Ovary (tissue), 3 donors: ENCODE results near the gene EPAS1.

Experiments
- CTCF ChIP-seq, 3 donors: fragments of 450-650 bp in 2 of 3; fragments of 200-600 bp in 1 of 3; IDR thresholded peaks; one replicate each; pipeline versions ENCODE4 v1.5.1 to v1.8.0; 2016 to 2022; ENCODE audit warnings: antibody characterized with exemption in 3 of 3, mild to moderate bottlenecking in 1 of 3
- POLR2A ChIP-seq: fragments of 450-650 bp; IDR thresholded peaks from one replicate; pipeline ENCODE4 v1.6.1; 2017; ENCODE audit warnings: antibody characterized with exemption, mild to moderate bottlenecking, moderate library complexity
- donor health status: DM: no; HTN: no; CAD: no.

- no peak for TF ChIP-seq CTCF (IDR thresholded peaks at IDR 0.05)
- no peak for TF ChIP-seq POLR2A
These were observed 39.2 kb downstream of the EPAS1 start for GRCh38 chr2:46336283-46336959.
